GM23338 (cell line): ENCODE data around the gene SLC35A4. TPM values are rescaled to one million over a fixed set of nuclear protein-coding genes. Genes with fewer than 3 reads are reported as not detected.

Experiments
- ATAC-seq: fragments of 200-7000 bp; cut with Tn5 transposase; 3 replicates; pipeline ENCODE4 v1.9.1; 2020
- DNase-seq: peaks from one replicate; pipeline ENCODE4 v3.0.0-alpha.2; 2015; ENCODE audit warnings: low spot score
- H2AFZ ChIP-seq: fragments of 200-600 bp; sonication (generic); 2 replicates; pipeline ENCODE4 v1.8.0; 2016; ENCODE audit warnings: antibody characterized with exemption, mild to moderate bottlenecking, moderate library complexity
- H3F3A ChIP-seq: fragments of 200-600 bp; sonication (generic); replicated peaks from 2 replicates; pipeline ENCODE4 v1.8.0; 2017; ENCODE audit warnings: antibody characterized with exemption, mixed run types, low read depth
- H3K27ac ChIP-seq: fragments of 200-600 bp; sonication (generic); 2 replicates; pipeline ENCODE4 v1.6.1; 2016; ENCODE audit warnings: low read depth
- H3K27me3 ChIP-seq: fragments of 200-600 bp; sonication (generic); 2 replicates; pipeline ENCODE4 v1.8.0; 2016; ENCODE audit warnings: mild to moderate bottlenecking, mixed run types, moderate library complexity; ENCODE audit not compliant: insufficient read depth
- H3K36me3 ChIP-seq: fragments of 200-600 bp; sonication (generic); 2 replicates; pipeline ENCODE4 v1.8.0; 2016; ENCODE audit warnings: mild to moderate bottlenecking; ENCODE audit not compliant: insufficient read depth
- H3K4me1 ChIP-seq: fragments of 200-600 bp; sonication (generic); 2 replicates; pipeline ENCODE4 v1.8.0; 2016; ENCODE audit warnings: mild to moderate bottlenecking, moderate library complexity; ENCODE audit not compliant: insufficient read depth
- H3K4me2 ChIP-seq: fragments of 200-600 bp; sonication (generic); 2 replicates; pipeline ENCODE4 v1.7.1; 2017; ENCODE audit warnings: mixed run types
- H3K4me3 ChIP-seq: fragments of 200-600 bp; sonication (generic); 2 replicates; pipeline ENCODE4 v1.6.1; 2016; ENCODE audit warnings: mixed run types
- H3K79me2 ChIP-seq: fragments of 200-600 bp; sonication (generic); replicated peaks from 2 replicates; pipeline ENCODE4 v1.8.0; 2017; ENCODE audit warnings: mild to moderate bottlenecking; ENCODE audit not compliant: insufficient read depth
- H3K9me2 ChIP-seq: fragments of 200-600 bp; sonication (generic); 2 replicates; pipeline ENCODE4 v1.8.0; 2017; ENCODE audit not compliant: insufficient read depth
- H4K20me1 ChIP-seq: fragments of 200-600 bp; sonication (generic); replicated peaks from 2 replicates; pipeline ENCODE4 v1.8.0; 2017; ENCODE audit warnings: mild to moderate bottlenecking; ENCODE audit not compliant: insufficient read depth
- H3K27ac Mint-ChIP-seq: 2 replicates; pipeline ENCODE4 v1.8.0; 2020; ENCODE audit warnings: inconsistent platforms, mild to moderate bottlenecking, moderate library complexity, mixed read lengths
- H3K27me3 Mint-ChIP-seq: 3 replicates; pipeline ENCODE4 v1.8.0; 2022; ENCODE audit warnings: low read depth, mild to moderate bottlenecking, moderate library complexity, mixed read lengths, inconsistent platforms; ENCODE audit not compliant: insufficient read depth, poor library complexity
- H3K36me3 Mint-ChIP-seq: 3 replicates; pipeline ENCODE4 v1.8.0; 2021; ENCODE audit warnings: low read depth, mild to moderate bottlenecking, inconsistent platforms, moderate library complexity, mixed read lengths
- H3K4me1 Mint-ChIP-seq: 3 replicates; pipeline ENCODE4 v1.8.0; 2020; ENCODE audit warnings: mild to moderate bottlenecking, inconsistent platforms, mixed read lengths
- H3K4me3 Mint-ChIP-seq: 3 replicates; pipeline ENCODE4 v1.8.0; 2021; ENCODE audit warnings: moderate library complexity, mild to moderate bottlenecking, inconsistent platforms, mixed read lengths
- H3K9me3 Mint-ChIP-seq: 3 replicates; pipeline ENCODE4 v1.8.0; 2020; ENCODE audit warnings: moderate library complexity, mild to moderate bottlenecking, inconsistent platforms, mixed read lengths
- CREB1 ChIP-seq: fragments of 250-450 bp; sonication (Bioruptor Pico); IDR thresholded peaks from 2 replicates; pipeline ENCODE4 v1.5.0; 2020; ENCODE audit warnings: low read depth, mild to moderate bottlenecking, moderate library complexity
- EZH2 ChIP-seq: fragments of 200-600 bp; sonication (generic); IDR thresholded peaks from one replicate; pipeline ENCODE4 v1.8.0; 2017; ENCODE audit warnings: antibody characterized with exemption, mild to moderate bottlenecking, low read depth; ENCODE audit not compliant: unreplicated experiment
- JUNB ChIP-seq: IDR thresholded peaks from one replicate; pipeline ENCODE4 v1.6.1; 2016; ENCODE audit warnings: antibody characterized with exemption; ENCODE audit not compliant: unreplicated experiment
- NANOG ChIP-seq: IDR thresholded peaks from 2 replicates; pipeline ENCODE4 v1.6.1; 2016; ENCODE audit warnings: antibody characterized with exemption, borderline replicate concordance
- STAT1 ChIP-seq: IDR thresholded peaks from one replicate; pipeline ENCODE4 v1.6.1; 2016; ENCODE audit warnings: antibody characterized with exemption; ENCODE audit not compliant: unreplicated experiment
- ZNF114 ChIP-seq: fragments of 250-450 bp; sonication (Bioruptor Pico); IDR thresholded peaks from 2 replicates; pipeline ENCODE4 v1.5.0; 2020; ENCODE audit warnings: mild to moderate bottlenecking, moderate library complexity
- polyA plus RNA-seq: library from polyadenylated mRNA; unstranded; fragments of >200 nt; fragmentation: Nextera tagmentation; extraction: Ambion mirVana; gene quantifications from 2 replicates; pipeline ENCODE4 v1.2.1, GENCODE V29; 2016
- total RNA-seq: library from RNA; depleted of rRNA; stranded (reverse); fragments of >200 nt; shearing (Covaris generic); gene quantifications from 2 replicates; pipeline ENCODE4 v1.2.3, GENCODE V29; 2014
- TF ChIP-seq, protein P1 (sequence below): IDR thresholded peaks from one replicate; pipeline ENCODE4 v1.6.1; 2018; ENCODE audit warnings: antibody characterized with exemption; ENCODE audit not compliant: unreplicated experiment
- TF ChIP-seq, protein P2 (sequence below): IDR thresholded peaks from 2 replicates; pipeline ENCODE4 v1.6.1; 2016; ENCODE audit warnings: antibody characterized with exemption
- TF ChIP-seq, protein P3 (sequence below): fragments of 250-450 bp; sonication (Bioruptor Pico); IDR thresholded peaks from 2 replicates; pipeline ENCODE4 v1.5.0; 2020; ENCODE audit warnings: mild to moderate bottlenecking, moderate library complexity

SLC35A4 gene
- total and polyA plus RNA-seq, 2 experiments from 2014 or later: 17.7 to 39.1 TPM

- no peak overlapping the region for H3K4me3 ChIP-seq
- H3F3A ChIP-seq: no peaks in the 10 kb centered on the region
- H3K4me3 Mint-ChIP-seq: no peak overlapping the region
- H3K4me1 Mint-ChIP-seq: peaks cover 3% of the 10 kb centered on the region; the same call in 2 of the 3 replicates
- no peak overlapping the region for H3K4me2 ChIP-seq
- no peak overlapping the region for H2AFZ ChIP-seq
- H3K9me2 ChIP-seq: no peaks in the 10 kb centered on the region
- no peaks in the 10 kb centered on the region for H3K36me3 ChIP-seq
- H3K27me3 ChIP-seq: no peaks in the 10 kb centered on the region
- H3K27me3 Mint-ChIP-seq: peaks cover 10% of the 10 kb centered on the region
- peaks cover 5% of the 10 kb centered on the region; the same call in 1 of the 2 replicates for H3K4me1 ChIP-seq
- H4K20me1 ChIP-seq: peaks cover 8% of the 10 kb centered on the region; the same call in 1 of the 2 replicates
- peaks cover 26% of the 10 kb centered on the region for H3K36me3 Mint-ChIP-seq
- no peak for DNase-seq
- H3K79me2 ChIP-seq: peaks cover 11% of the 10 kb centered on the region
- no peak for ATAC-seq
- no peak for TF ChIP-seq STAT1
- no peak for TF ChIP-seq JUNB
- TF ChIP-seq NANOG: no peak
- no peak for TF ChIP-seq CREB1 (CRISPR knock-in tag)
- TF ChIP-seq, protein P1, sequence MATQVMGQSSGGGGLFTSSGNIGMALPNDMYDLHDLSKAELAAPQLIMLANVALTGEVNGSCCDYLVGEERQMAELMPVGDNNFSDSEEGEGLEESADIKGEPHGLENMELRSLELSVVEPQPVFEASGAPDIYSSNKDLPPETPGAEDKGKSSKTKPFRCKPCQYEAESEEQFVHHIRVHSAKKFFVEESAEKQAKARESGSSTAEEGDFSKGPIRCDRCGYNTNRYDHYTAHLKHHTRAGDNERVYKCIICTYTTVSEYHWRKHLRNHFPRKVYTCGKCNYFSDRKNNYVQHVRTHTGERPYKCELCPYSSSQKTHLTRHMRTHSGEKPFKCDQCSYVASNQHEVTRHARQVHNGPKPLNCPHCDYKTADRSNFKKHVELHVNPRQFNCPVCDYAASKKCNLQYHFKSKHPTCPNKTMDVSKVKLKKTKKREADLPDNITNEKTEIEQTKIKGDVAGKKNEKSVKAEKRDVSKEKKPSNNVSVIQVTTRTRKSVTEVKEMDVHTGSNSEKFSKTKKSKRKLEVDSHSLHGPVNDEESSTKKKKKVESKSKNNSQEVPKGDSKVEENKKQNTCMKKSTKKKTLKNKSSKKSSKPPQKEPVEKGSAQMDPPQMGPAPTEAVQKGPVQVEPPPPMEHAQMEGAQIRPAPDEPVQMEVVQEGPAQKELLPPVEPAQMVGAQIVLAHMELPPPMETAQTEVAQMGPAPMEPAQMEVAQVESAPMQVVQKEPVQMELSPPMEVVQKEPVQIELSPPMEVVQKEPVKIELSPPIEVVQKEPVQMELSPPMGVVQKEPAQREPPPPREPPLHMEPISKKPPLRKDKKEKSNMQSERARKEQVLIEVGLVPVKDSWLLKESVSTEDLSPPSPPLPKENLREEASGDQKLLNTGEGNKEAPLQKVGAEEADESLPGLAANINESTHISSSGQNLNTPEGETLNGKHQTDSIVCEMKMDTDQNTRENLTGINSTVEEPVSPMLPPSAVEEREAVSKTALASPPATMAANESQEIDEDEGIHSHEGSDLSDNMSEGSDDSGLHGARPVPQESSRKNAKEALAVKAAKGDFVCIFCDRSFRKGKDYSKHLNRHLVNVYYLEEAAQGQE: no peak
- TF ChIP-seq, protein P2, sequence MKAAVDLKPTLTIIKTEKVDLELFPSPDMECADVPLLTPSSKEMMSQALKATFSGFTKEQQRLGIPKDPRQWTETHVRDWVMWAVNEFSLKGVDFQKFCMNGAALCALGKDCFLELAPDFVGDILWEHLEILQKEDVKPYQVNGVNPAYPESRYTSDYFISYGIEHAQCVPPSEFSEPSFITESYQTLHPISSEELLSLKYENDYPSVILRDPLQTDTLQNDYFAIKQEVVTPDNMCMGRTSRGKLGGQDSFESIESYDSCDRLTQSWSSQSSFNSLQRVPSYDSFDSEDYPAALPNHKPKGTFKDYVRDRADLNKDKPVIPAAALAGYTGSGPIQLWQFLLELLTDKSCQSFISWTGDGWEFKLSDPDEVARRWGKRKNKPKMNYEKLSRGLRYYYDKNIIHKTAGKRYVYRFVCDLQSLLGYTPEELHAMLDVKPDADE: no peak
- no peak for TF ChIP-seq ZNF114 (CRISPR knock-in tag)
- TF ChIP-seq EZH2: no peak
- no peaks in the 10 kb centered on the region; the same call in 2 of the 3 replicates for H3K9me3 Mint-ChIP-seq
- H3K27ac ChIP-seq: no peak overlapping the region
- no peak overlapping the region for H3K27ac Mint-ChIP-seq
These were observed 3.9 kb downstream of the SLC35A4 start for GRCh38 chr5:140568443-140569063.

DNA sequence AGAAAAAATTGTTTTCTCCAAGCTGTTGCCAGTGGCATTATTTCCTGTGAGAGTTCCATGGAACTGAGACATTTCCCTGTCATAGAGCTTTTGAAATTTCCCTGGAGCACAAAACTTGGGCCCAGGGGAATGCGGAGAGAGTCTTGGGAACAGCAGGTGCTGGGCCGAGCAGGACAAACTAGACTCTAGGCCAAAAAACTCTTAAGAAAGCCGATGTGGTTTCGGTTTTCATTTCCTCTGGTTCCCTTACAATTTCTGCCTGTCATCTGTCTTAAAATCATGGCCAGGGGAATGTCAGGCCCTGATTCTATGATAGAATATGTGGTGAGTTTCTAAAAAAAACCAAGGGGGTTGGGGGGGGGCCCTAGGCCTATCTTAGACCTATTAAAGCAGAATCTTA is 4.6 kb downstream of the SLC35A4 start:
- Histone ChIP-seq H3F3A (no peaks in the 10 kb centered on the region), H3K27ac (no peak overlapping the region), H4K20me1 (peaks cover 8% of the 10 kb centered on the region; the same call in 1 of the 2 replicates), H3K4me2 (no peak overlapping the region), H3K36me3 (no peaks in the 10 kb centered on the region), H3K79me2 (peaks cover 11% of the 10 kb centered on the region), H3K4me3 (no peak overlapping the region), H3K27me3 (no peaks in the 10 kb centered on the region), H3K4me1 (peaks cover 5% of the 10 kb centered on the region; the same call in 1 of the 2 replicates), H3K9me2 (no peaks in the 10 kb centered on the region), H2AFZ (no peak overlapping the region)
- TF ChIP-seq, protein P3, sequence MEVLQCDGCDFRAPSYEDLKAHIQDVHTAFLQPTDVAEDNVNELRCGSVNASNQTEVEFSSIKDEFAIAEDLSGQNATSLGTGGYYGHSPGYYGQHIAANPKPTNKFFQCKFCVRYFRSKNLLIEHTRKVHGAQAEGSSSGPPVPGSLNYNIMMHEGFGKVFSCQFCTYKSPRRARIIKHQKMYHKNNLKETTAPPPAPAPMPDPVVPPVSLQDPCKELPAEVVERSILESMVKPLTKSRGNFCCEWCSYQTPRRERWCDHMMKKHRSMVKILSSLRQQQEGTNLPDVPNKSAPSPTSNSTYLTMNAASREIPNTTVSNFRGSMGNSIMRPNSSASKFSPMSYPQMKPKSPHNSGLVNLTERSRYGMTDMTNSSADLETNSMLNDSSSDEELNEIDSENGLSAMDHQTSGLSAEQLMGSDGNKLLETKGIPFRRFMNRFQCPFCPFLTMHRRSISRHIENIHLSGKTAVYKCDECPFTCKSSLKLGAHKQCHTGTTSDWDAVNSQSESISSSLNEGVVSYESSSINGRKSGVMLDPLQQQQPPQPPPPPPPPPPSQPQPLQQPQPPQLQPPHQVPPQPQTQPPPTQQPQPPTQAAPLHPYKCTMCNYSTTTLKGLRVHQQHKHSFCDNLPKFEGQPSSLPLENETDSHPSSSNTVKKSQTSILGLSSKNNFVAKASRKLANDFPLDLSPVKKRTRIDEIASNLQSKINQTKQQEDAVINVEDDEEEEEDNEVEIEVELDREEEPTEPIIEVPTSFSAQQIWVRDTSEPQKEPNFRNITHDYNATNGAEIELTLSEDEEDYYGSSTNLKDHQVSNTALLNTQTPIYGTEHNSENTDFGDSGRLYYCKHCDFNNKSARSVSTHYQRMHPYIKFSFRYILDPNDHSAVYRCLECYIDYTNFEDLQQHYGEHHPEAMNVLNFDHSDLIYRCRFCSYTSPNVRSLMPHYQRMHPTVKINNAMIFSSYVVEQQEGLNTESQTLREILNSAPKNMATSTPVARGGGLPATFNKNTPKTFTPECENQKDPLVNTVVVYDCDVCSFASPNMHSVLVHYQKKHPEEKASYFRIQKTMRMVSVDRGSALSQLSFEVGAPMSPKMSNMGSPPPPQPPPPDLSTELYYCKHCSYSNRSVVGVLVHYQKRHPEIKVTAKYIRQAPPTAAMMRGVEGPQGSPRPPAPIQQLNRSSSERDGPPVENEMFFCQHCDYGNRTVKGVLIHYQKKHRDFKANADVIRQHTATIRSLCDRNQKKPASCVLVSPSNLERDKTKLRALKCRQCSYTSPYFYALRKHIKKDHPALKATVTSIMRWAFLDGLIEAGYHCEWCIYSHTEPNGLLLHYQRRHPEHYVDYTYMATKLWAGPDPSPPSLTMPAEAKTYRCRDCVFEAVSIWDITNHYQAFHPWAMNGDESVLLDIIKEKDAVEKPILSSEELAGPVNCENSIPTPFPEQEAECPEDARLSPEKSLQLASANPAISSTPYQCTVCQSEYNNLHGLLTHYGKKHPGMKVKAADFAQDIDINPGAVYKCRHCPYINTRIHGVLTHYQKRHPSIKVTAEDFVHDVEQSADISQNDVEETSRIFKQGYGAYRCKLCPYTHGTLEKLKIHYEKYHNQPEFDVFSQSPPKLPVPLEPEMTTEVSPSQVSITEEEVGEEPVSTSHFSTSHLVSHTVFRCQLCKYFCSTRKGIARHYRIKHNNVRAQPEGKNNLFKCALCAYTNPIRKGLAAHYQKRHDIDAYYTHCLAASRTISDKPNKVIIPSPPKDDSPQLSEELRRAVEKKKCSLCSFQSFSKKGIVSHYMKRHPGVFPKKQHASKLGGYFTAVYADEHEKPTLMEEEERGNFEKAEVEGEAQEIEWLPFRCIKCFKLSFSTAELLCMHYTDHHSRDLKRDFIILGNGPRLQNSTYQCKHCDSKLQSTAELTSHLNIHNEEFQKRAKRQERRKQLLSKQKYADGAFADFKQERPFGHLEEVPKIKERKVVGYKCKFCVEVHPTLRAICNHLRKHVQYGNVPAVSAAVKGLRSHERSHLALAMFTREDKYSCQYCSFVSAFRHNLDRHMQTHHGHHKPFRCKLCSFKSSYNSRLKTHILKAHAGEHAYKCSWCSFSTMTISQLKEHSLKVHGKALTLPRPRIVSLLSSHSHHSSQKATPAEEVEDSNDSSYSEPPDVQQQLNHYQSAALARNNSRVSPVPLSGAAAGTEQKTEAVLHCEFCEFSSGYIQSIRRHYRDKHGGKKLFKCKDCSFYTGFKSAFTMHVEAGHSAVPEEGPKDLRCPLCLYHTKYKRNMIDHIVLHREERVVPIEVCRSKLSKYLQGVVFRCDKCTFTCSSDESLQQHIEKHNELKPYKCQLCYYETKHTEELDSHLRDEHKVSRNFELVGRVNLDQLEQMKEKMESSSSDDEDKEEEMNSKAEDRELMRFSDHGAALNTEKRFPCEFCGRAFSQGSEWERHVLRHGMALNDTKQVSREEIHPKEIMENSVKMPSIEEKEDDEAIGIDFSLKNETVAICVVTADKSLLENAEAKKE (CRISPR knock-in tag): no peak
- TF ChIP-seq STAT1: no peak
- no peak for TF ChIP-seq CREB1 (CRISPR knock-in tag)
- TF ChIP-seq JUNB: no peak
- H3K27ac Mint-ChIP-seq: no peak overlapping the region
- peaks cover 8% of the 10 kb centered on the region for H3K27me3 Mint-ChIP-seq
- H3K4me1 Mint-ChIP-seq: no peaks in the 10 kb centered on the region; the same call in 2 of the 3 replicates
- H3K4me3 Mint-ChIP-seq: no peak overlapping the region
- no peaks in the 10 kb centered on the region; the same call in 2 of the 3 replicates for H3K9me3 Mint-ChIP-seq
- peaks cover 26% of the 10 kb centered on the region for H3K36me3 Mint-ChIP-seq
- no peak for DNase-seq
- no peak for ATAC-seq
